HepG2 (cell line): ENCODE results near the gene GRK5. TPM values are rescaled to one million over a fixed set of nuclear protein-coding genes. Genes with fewer than 3 reads are reported as not detected.
A peak's percentile ranks its signal among the peaks of the same experiment; 100 is the strongest.

ENCODE experiments used
- ATAC-seq: fragments of 200-7000 bp; cut with Tn5 transposase; 3 replicates; pipeline ENCODE4 v1.9.1; 2020; ENCODE audit warnings: mild to moderate bottlenecking, moderate library complexity
- BruUV-seq: library from RNA; stranded (reverse); fragments of 400-500 nt; replicated peaks from 2 replicates; lab custom pipeline; 2021; lab: Mats Ljungman, UMichigan
- CTCF ChIA-PET: fragments of 300-600 bp; formaldehyde crosslinking; extraction: SDS; loops from one replicate; lab custom pipeline; 2021; ENCODE audit warnings: low total read pairs, inconsistent platforms, low intra/inter-chr PET ratio; lab: Yijun Ruan, JAX
- POLR2A ChIA-PET: fragments of 350-600 bp; sonication (Branson Sonifier 250); formaldehyde crosslinking; loops from one replicate; lab custom pipeline; 2020; ENCODE audit warnings: antibody characterized with exemption, inconsistent platforms; lab: Yijun Ruan, JAX
- DNase-seq: peaks from one replicate; pipeline ENCODE4 v3.0.0-alpha.2; 2015; ENCODE audit warnings: low spot score
- FAIRE-seq: peaks from 3 replicates; lab custom pipeline; 2011; peaks lifted over from hg19 to GRCh38; lab: Jason Lieb, UNC
- H2AFZ ChIP-seq: one replicate; pipeline ENCODE4 v1.6.1; 2011; ENCODE audit warnings: low read length, inconsistent platforms
- H3K27ac ChIP-seq: fragments of 300-600 bp; 3 replicates; pipeline ENCODE4 v1.8.0; 2011; ENCODE audit warnings: mixed run types, mild to moderate bottlenecking, mixed read lengths, low read length, inconsistent platforms; ENCODE audit not compliant: insufficient read depth; ENCODE audit errors: extremely low read length
- H3K27me3 ChIP-seq, 2 experiments: fragments of 200-600 bp in 1 of 2; 2 replicates in 1 of 2; 3 replicates in 1 of 2; pipeline versions ENCODE4 v1.6.0 to v1.8.0; 2011; ENCODE audit warnings: low read length in 2 of 2, mild to moderate bottlenecking in 2 of 2, moderate library complexity in 2 of 2, inconsistent platforms in 1 of 2; ENCODE audit not compliant: insufficient read depth in 2 of 2, control insufficient read depth in 1 of 2
- H3K36me3 ChIP-seq, 2 experiments: fragments of 200-600 bp in 1 of 2; replicated peaks in 1 of 2; 2 replicates in 1 of 2; 3 replicates in 1 of 2; pipeline versions ENCODE4 v1.5.1 to v1.8.0; 2011; ENCODE audit warnings: low read length in 2 of 2, inconsistent platforms in 1 of 2; ENCODE audit not compliant: insufficient read depth in 2 of 2, control insufficient read depth in 1 of 2
- H3K4me1 ChIP-seq: 2 replicates; pipeline ENCODE4 v1.5.1; 2012; ENCODE audit warnings: low read length, inconsistent platforms; ENCODE audit not compliant: insufficient read depth
- H3K4me2 ChIP-seq: 2 replicates; pipeline ENCODE4 v1.6.0; 2011; ENCODE audit warnings: low read depth, low read length, inconsistent platforms
- H3K4me3 ChIP-seq, 3 experiments: fragments of 200-600 bp in 1 of 3; sonication (generic), shearing (Covaris generic) in 1 of 3; replicated peaks in 1 of 3; 2 replicates each; pipeline ENCODE4 v1.5.1; 2011 to 2016; ENCODE audit warnings: low read length in 3 of 3, inconsistent platforms in 2 of 3, low read depth in 2 of 3, mild to moderate bottlenecking in 2 of 3, control low read depth in 1 of 3, mixed read lengths in 1 of 3; ENCODE audit not compliant: insufficient read depth in 1 of 3
- H3K79me2 ChIP-seq: one replicate; pipeline ENCODE4 v1.6.1; 2011; ENCODE audit warnings: low read length, inconsistent platforms; ENCODE audit not compliant: insufficient read depth
- H3K9ac ChIP-seq: 2 replicates; pipeline ENCODE4 v1.6.0; 2011; ENCODE audit warnings: mild to moderate bottlenecking, low read depth, low read length, inconsistent platforms; ENCODE audit not compliant: insufficient read depth
- H3K9me3 ChIP-seq: 2 replicates; pipeline ENCODE4 v1.5.1; 2012; ENCODE audit warnings: mild to moderate bottlenecking, low read length
- H4K20me1 ChIP-seq: 2 replicates; pipeline ENCODE4 v1.6.0; 2011; ENCODE audit warnings: inconsistent platforms, mild to moderate bottlenecking, low read length, moderate library complexity; ENCODE audit not compliant: insufficient read depth
- ARID4A ChIP-seq: sonication (generic); formaldehyde crosslinking; IDR thresholded peaks from 2 replicates; pipeline ENCODE4 v1.5.0; 2020; ENCODE audit warnings: mild to moderate bottlenecking, missing genetic modification reagents, borderline replicate concordance
- GLI4 ChIP-seq: sonication (generic); formaldehyde crosslinking; IDR thresholded peaks from 2 replicates; pipeline ENCODE4 v1.5.1; 2020; ENCODE audit warnings: missing genetic modification reagents, mild to moderate bottlenecking, moderate library complexity, borderline replicate concordance
- HCFC1 ChIP-seq: fragments of 150-350 bp; IDR thresholded peaks from 2 replicates; pipeline ENCODE4 v1.6.1; 2014; ENCODE audit warnings: low read depth, low read length
- KAT2B ChIP-seq: fragments of 150-350 bp; IDR thresholded peaks from 2 replicates; pipeline ENCODE4 v1.6.1; 2014; ENCODE audit warnings: low read depth, low read length, borderline replicate concordance
- KDM2A ChIP-seq: sonication (generic); formaldehyde crosslinking; IDR thresholded peaks from 2 replicates; pipeline ENCODE4 v1.4.0; 2020; ENCODE audit warnings: low read depth, missing genetic modification reagents, borderline replicate concordance
- NFIB ChIP-seq: sonication (generic); formaldehyde crosslinking; IDR thresholded peaks from 2 replicates; pipeline ENCODE4 v1.9.0; 2021; ENCODE audit warnings: missing genetic modification reagents, mild to moderate bottlenecking, borderline replicate concordance
- PPARG ChIP-seq: conservative IDR thresholded peaks from 2 replicates; pipeline ENCODE4 v1.6.1; 2016; ENCODE audit warnings: missing biosample characterization, missing genetic modification reagents
- RBAK ChIP-seq: sonication (generic); formaldehyde crosslinking; IDR thresholded peaks from 2 replicates; pipeline ENCODE4 v1.5.1; 2020; ENCODE audit warnings: mild to moderate bottlenecking, missing genetic modification reagents
- SAP130 ChIP-seq: IDR thresholded peaks from 2 replicates; pipeline ENCODE4 v1.6.1; 2016; ENCODE audit warnings: low read depth
- SMC3 ChIP-seq: IDR thresholded peaks from 2 replicates; pipeline ENCODE4 v1.6.1; 2011; ENCODE audit warnings: low read length, improper control_type of control experiment
- TCF7 ChIP-seq: sonication (generic); IDR thresholded peaks from 2 replicates; pipeline ENCODE4 v1.6.1; 2016; ENCODE audit warnings: antibody characterized with exemption, low read depth
- ZNF350 ChIP-seq: sonication (generic); formaldehyde crosslinking; IDR thresholded peaks from 2 replicates; pipeline ENCODE4 v1.4.0; 2020; ENCODE audit warnings: mild to moderate bottlenecking, low read depth, missing genetic modification reagents, borderline replicate concordance
- ZNF768 ChIP-seq: sonication (generic); formaldehyde crosslinking; IDR thresholded peaks from 2 replicates; pipeline ENCODE4 v1.4.0; 2020; ENCODE audit warnings: missing genetic modification reagents
- ZSCAN21 ChIP-seq: sonication (generic); formaldehyde crosslinking; IDR thresholded peaks from 2 replicates; pipeline ENCODE4 v1.8.0; 2022; ENCODE audit warnings: mild to moderate bottlenecking, missing genetic modification reagents, moderate library complexity, borderline replicate concordance
- ZSCAN31 ChIP-seq: sonication (generic); formaldehyde crosslinking; IDR thresholded peaks from 2 replicates; pipeline ENCODE4 v1.5.0; 2020; ENCODE audit warnings: low read depth, mild to moderate bottlenecking, missing genetic modification reagents
- WGBS: methylation state at CpG from one replicate; pipeline ENCODE4 v1.1.6; 2017; ENCODE audit warnings: low lambda C conversion rate; 5-methylcytosine and 5-hydroxymethylcytosine counted together
- in situ Hi-C: cut with HindIII; loops from 2 replicates; pipeline ENCODE4 v1.10.0; 2017; ENCODE audit warnings: low pct_unique_long_range_greater_than_20kb; ENCODE audit not compliant: extremely low pct_ligation_motif_present
- intact Hi-C: fragments of 100-400 bp; cut with micrococcal nuclease; formaldehyde crosslinking; loops from one replicate; pipeline ENCODE4 v1.10.0; 2022; ENCODE audit not compliant: unreplicated experiment
- polyA plus RNA-seq, 8 experiments: library from polyadenylated mRNA; depleted of rRNA in 3 of 8; stranded (reverse) in 7 of 8; unstranded in 1 of 8; fragments of >200 nt; fragmentation: Illumina TruSeq in 4 of 8; extraction: Trizol in 4 of 8; gene quantifications; 2 replicates each; pipeline versions ENCODE4 v1.2.1 to v1.2.3, GENCODE V29; 2011 to 2016; ENCODE audit warnings: low read depth in 4 of 8, missing spikeins in 1 of 8, mixed read lengths in 1 of 8; ENCODE audit not compliant: insufficient read depth in 1 of 8
- total RNA-seq, 5 experiments: library from RNA; depleted of rRNA; stranded (reverse); fragments of >200 nt; fragmentation: Illumina TruSeq; extraction: Trizol; gene quantifications; 2 replicates each; pipeline ENCODE4 v1.2.3, GENCODE V29; 2016; ENCODE audit warnings: low read depth in 1 of 5
- TF ChIP-seq, protein P1 (sequence below): sonication (generic); formaldehyde crosslinking; IDR thresholded peaks from 2 replicates; pipeline ENCODE4 v1.4.0; 2020; ENCODE audit warnings: missing genetic modification reagents

GRK5 gene
- total and polyA plus RNA-seq, 2 of the 13 experiments (the other 11 are each of a cell fraction or from before 2014, with no cell fraction given), result 10.4 to 12.6 TPM

- no peak for TF ChIP-seq ZSCAN21 (CRISPR knock-in tag)
These were observed 131.7 kb downstream of the GRK5 start (continued) for GRCh38 chr10:119339109-119339508.

DNA sequence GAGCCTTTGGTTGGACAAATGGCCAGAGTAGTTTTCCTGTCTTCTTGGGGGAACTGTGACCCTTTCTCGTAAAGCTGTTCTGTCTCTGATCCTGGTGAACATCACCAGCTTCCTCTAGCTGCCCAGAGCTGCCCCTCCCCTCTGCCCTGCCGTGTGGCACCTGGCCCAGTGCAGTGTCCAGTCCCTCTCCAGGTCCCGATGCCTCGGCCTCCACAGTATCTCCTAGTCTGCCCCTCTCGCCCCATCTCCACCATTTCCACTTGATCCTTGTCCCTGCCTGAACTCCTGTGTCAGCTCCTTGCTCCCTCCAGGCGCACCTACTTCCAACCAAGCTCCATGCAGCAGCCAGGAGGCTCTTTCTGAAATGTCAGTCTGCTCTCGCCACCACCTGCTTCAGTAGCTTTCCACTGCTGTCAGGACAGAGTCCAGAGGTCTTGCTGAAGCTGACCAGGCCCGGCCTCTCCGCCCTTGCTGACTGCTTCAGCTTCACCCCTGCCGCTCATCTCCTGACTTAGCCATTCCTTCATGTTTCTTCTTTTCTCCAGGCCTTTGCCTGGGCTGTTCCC, 133.6 kb downstream of the GRK5 start:
- peaks cover 0 to under 1% of the 10 kb centered on the region in 2 experiments; a peak in 2 of 5 replicates for H3K36me3 ChIP-seq
- intact Hi-C loops (loop anchor here (2.0 kb wide), 1 partner anchor 24 kb away; no protein-coding TSS in a partner anchor), in situ Hi-C loops (no loop called here)
- FAIRE-seq (no peak), ATAC-seq (peak; percentile 85), DNase-seq (peak; percentile 54)
- 41% methylated on average over 10 of the region's 10 CpGs for WGBS
- peak overlapping the region; percentile 69 for H3K27ac ChIP-seq
- H3K27me3 ChIP-seq, result no peaks in the 10 kb centered on the region
- H3K9me3 ChIP-seq, result no peaks in the 10 kb centered on the region
- H3K79me2 ChIP-seq, result no peaks in the 10 kb centered on the region
- POLR2A ChIA-PET, result interaction anchor here (0.6 to 1.4 kb wide), 3 partner anchors 17 to 87 kb away, joined by 3 to 5 read pairs (median 3); no protein-coding TSS in a partner anchor
- no TSS peak for BruUV-seq
- peak overlapping the region; percentile 24 for H3K9ac ChIP-seq
- H3K4me2 ChIP-seq, result peak overlapping the region; percentile 47
- H3K4me1 ChIP-seq, result peaks cover 49% of the 10 kb centered on the region
- peak overlapping the region; percentile 12 for H2AFZ ChIP-seq
- H3K4me3 ChIP-seq, result peak overlapping the region in 1 of 3 experiments; percentile 40; a peak in 1 of 6 replicates
- CTCF ChIA-PET, result no interaction called here
- no peaks in the 10 kb centered on the region for H4K20me1 ChIP-seq
- TF ChIP-seq KAT2B (no peak), SAP130 (CRISPR knock-in tag) (peak; percentile 35; the same call in 1 of the 2 replicates), NFIB (CRISPR knock-in tag) (no peak), KDM2A (CRISPR knock-in tag) (0 out of 2 replicates have a peak, but pooled peaks have one; percentile 17), RBAK (CRISPR knock-in tag) (0 out of 2 replicates have a peak, but pooled peaks have one; percentile 58), HCFC1 (no peak), ARID4A (CRISPR knock-in tag) (peak; percentile 44; the same call in 1 of the 2 replicates), ZNF350 (CRISPR knock-in tag) (no peak; the same call in 1 of the 2 replicates), TCF7 (no peak), ZSCAN31 (CRISPR knock-in tag) (no peak; the same call in 1 of the 2 replicates), PPARG (CRISPR knock-in tag) (no peak), ZNF768 (CRISPR knock-in tag) (peak; percentile 69; the same call in 1 of the 2 replicates), SMC3 (no peak), GLI4 (CRISPR knock-in tag) (no peak)
- TF ChIP-seq, protein P1, sequence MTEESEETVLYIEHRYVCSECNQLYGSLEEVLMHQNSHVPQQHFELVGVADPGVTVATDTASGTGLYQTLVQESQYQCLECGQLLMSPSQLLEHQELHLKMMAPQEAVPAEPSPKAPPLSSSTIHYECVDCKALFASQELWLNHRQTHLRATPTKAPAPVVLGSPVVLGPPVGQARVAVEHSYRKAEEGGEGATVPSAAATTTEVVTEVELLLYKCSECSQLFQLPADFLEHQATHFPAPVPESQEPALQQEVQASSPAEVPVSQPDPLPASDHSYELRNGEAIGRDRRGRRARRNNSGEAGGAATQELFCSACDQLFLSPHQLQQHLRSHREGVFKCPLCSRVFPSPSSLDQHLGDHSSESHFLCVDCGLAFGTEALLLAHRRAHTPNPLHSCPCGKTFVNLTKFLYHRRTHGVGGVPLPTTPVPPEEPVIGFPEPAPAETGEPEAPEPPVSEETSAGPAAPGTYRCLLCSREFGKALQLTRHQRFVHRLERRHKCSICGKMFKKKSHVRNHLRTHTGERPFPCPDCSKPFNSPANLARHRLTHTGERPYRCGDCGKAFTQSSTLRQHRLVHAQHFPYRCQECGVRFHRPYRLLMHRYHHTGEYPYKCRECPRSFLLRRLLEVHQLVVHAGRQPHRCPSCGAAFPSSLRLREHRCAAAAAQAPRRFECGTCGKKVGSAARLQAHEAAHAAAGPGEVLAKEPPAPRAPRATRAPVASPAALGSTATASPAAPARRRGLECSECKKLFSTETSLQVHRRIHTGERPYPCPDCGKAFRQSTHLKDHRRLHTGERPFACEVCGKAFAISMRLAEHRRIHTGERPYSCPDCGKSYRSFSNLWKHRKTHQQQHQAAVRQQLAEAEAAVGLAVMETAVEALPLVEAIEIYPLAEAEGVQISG (CRISPR knock-in tag), result no peak
